ENCODE measurements around the gene MMP24.

DNA sequence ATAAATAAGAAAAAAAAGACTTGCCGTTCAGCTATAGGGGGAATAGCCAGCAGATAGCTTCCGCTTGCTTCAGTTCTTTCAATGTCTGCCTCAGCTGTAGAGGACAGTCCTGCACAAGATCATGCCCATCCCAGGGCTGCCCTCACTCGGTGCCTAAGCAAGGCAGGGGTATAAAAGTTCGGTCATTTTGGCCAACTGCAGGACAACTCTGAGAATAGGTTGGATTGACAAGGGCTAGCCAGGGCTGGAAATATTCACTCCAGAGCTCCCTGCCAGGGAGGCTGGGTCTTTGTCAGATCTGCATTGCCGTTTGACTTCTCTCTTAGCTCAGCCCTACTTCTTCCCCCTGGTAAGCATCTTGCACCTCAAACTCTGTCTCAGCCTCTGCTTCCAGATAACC, 46.2 kb upstream of the MMP24 start:
- TF ChIP-seq CTCF (conservative IDR thresholded peaks at IDR 0.05 in 1 of 2, IDR thresholded peaks at IDR 0.05 in 1 of 2; ENCODE audit: low read depth in 1 of 2, low read length in 2 of 2), result no peak
- TF ChIP-seq EZH2 (IDR thresholded peaks at IDR 0.05; ENCODE audit: low read length, missing control alignments), result no peak

Measured in fibroblast of lung (primary cell).